Fibroblast of skin of abdomen (primary cell): ENCODE results near the gene RETREG1.
"Not testable (repeated sequence)": the region's sequence is repeated elsewhere in the genome, so short reads cannot be mapped to it uniquely, and the experiment has no call there.

Source experiments
- DNase-seq: peaks from one replicate; pipeline ENCODE4 v3.0.0-alpha.2; 2013

Gene RETREG1

GRCh38 chr5:16446993-16447392 is 169.8 kb downstream of the RETREG1 start:
- DNase-seq: no peak

GRCh38 chr5:16437977-16438376 is 178.8 kb downstream of the RETREG1 start:
- no peak for DNase-seq

- DNase-seq: not testable (repeated sequence)
Measured at GRCh38 chr5:16436065-16436682, 180.6 kb downstream of the RETREG1 start.

- no peak for DNase-seq
Measured at GRCh38 chr5:16431490-16431889, 185.3 kb downstream of the RETREG1 start.

GRCh38 chr5:16430349-16431089 is 186.3 kb downstream of the RETREG1 start:
- no peak for DNase-seq

GRCh38 chr5:16428359-16428758 is 188.4 kb downstream of the RETREG1 start:
- no peak for DNase-seq

- DNase-seq: no peak
Measured at GRCh38 chr5:16427587-16427986, 189.2 kb downstream of the RETREG1 start.
